CD4-positive, alpha-beta T cell treated with Interferon gamma for 1 hour (primary cell): Measurements from ENCODE around the gene FSTL4.
"Not testable (repeated sequence)": the region's sequence is repeated elsewhere in the genome, so short reads cannot be mapped to it uniquely, and the experiment has no call there.

ENCODE experiments used
- DNase-seq: peaks from one replicate; pipeline ENCODE4 v3.0.0-alpha.2; 2020

Gene FSTL4

DNA sequence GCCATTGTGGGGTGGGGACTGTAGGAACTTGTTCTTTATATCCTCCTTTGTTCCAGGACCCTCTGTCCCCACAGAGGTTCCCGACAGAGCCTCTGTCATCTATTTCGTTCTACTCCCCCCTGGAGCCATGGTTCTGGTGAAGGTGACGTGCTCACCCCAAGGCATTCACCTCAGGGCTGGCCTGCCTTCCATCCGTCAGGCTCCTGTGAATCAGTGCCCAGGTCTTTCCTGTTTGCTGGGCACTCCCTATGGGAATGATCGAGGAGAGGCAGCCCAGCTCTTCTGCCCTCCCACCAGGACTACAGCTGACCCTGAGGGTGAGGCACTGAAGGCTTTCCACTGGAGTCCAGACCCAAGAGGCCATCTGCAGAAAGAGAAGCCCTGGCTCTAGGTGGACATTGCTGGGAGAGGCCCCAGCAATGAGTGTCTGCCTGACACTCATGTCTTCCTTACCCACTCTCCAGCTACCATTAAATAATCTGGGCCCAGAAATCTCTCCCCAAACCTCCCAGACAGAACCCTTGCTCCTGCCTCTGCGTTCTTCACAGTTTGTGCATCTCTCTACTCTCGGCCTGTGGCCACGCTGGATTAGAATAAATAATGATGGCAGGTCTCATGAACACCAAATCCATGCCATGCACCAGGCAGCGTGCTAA is 214.2 kb downstream of the FSTL4 start:
- DNase-seq, result no peak

DNA sequence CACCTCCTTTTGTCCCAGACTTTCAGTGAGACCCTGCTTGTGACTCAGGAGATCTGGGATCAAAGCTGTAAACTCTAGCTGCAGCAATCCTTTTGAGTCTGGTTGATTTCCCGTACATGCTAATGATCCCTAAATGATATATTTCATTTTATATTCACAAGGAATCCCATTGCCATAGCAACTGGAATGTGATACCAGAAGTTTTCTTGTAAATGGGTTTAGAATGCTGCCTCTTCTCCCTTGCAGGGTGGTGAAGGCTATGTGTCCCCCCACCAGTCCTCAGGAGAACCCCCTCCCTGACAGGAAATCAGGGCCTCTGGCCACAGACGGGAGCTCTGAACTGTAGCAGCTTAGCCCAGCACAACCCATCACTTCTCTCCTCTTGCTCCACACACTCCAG is 215.0 kb downstream of the FSTL4 start:
- no peak for DNase-seq

DNA sequence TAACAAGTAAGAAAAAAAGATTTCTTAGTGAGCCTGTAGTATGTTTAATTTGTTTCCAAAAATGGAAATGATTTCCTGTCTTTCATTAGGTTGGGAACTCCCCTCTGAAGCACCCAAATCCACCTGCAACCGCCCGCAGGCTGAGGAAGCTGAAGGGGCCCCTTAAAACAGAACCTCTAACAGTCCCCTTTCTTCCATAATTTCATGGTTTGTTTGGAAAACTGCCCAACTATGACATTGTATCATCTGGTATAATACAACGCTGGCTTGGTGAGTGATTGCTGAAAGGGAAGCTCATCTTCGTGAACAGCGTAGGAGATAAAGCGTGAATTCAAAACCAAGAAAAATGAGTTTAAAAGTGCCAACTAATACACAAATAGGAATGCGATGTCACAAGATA is 215.5 kb downstream of the FSTL4 start:
- no peak for DNase-seq

DNA sequence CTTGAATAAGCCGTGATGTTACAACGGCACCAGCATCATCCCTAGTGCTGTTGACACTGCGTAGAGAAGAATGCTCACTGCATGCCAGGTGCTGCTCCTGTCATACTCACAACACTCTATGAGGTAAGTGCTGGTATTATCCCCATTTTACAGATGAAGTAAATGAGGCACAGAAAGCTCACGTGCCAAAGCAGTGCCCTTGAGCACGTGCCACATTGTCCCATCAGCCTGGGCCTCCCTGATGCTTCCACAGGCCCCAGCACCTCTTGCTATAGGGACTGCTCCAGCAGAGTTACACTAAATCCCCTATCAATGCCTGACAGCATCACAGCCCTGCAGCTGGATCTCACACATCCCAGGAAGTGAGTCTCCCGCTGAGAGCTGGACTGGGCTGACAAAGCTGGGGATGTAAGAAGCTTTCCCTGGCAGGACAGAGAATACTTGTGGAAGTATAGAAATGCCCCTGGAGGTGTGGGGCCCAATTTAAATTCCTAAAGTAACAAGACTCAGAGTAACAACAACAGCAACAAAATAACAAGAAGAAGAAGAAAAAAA is 216.1 kb downstream of the FSTL4 start:
- no peak for DNase-seq

DNA sequence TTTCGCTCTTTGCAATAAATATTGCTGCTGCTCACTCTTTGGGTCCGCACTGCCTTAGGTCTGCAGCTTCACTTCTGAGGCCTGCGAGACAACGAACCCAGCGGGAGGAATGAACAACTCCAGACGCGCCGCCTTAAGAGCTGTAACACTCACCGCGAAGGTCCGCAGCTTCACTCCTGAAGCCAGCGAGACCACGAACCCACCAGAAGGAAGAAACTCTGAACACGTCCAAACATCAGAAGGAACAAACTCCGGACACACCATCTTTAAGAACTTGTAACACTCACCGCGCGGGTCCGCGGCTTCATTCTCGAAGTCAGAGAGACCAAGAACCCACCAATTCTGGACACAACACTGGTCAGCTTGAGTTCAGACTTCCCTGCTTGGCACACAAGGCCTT is 217.1 kb downstream of the FSTL4 start:
- not testable (repeated sequence) for DNase-seq

DNA sequence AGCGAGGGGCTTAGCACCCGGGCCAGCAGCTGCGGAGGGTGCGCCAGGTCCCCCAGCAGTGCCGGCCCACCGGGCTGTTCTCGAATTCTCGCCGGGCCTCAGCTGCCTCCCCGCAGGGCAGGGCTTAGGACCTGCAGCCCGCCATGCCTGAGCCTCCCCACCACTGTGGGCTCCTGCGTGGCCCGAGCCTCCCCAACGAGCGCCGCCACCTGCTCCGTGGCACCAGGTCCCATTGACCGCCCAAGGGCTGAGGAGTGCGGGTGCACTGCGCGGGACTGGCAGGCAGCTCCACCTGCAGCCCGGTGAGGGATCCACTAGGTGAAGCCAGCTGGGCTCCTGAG is 217.9 kb downstream of the FSTL4 start:
- DNase-seq, result not testable (repeated sequence)

DNA sequence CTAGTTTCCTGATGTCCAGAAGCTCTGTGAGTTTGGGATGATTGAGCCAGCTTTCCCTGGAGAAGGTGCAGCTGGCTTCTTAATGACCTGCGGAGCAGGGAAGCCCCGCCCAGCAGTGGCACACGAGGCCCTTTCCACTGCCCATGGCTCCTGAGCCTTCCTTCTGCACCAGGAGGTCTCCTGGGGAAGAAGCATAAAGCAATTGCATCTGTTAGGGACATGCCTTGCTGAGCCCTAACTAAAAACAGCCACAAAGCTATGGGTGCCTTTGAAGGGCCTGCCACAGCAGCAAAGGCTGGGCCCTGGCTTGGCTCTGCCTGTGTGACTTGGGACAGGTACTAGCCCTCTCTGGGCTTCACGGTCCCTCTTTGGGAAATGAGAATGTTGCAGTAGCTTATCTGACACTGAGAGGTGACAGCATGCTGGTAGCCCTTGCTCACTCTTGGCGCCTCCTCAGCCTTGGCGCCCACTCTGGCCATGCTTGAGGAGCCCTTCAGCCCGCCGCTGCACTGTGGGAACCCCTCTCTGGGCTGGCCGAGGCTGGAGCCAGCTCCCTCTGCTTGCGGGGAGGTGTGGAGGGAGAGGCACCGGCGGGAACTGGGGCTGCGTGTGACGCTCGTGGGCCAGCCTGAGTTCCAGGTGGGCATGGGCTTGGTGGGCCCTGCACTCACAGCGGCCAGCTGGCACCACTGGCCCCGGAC is 218.4 kb downstream of the FSTL4 start:
- no peak for DNase-seq

DNA sequence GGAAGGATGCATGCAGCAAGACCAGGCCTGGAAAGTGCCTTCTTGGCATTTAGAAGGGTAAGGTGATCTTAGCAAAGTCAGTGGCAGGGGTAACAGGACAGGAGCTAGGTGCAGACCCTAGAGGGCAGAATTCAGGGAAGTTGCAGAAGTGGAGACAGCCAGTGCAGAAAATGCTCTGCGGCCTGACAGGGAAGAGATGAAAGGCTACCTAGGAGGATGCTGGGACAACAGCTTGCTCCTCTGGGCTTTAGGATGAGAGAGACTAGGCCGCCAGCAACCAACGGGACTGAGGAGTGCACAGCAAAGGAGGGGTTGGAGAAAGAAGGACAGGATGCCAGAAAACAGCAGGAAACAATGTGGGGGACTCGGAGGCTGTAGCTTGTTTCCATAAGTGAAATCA is 219.9 kb downstream of the FSTL4 start:
- no peak for DNase-seq

DNA sequence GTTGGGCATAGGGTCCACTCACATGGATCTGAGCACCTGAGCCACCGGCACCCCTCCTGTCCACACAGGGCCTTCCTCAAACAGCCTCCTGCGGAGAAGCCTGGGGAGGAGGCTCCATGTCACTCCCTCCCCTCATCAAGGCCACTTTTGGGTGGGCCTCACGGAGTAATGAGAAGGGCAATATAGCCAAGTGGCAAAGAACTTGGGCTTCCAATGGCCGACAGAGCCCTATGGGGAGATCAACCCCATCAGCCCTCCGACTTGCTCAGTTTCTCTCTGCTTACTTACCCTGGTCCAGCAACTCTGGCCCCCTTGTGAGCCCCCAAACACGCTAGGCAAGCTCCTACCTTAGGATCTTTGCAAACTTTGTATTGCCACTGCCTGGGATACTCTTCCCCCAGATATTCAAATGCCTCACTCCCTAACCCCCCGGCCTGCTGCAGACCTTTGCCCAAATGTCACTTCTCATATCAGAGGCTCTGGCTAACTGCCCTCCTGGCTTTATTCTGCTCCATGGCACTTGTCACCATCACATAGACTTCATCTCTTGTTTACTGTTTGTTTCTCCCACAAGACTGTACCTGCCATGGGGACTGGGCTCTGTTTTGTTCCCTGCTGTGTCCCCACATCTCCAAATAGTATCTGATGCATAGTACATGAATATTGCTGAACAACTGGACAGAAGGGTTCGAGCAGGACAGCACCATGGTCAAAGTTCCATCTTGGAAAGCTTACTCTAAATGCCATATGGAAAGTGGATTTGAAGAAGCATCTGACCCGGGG is 220.8 kb downstream of the FSTL4 start:
- DNase-seq, result no peak

DNA sequence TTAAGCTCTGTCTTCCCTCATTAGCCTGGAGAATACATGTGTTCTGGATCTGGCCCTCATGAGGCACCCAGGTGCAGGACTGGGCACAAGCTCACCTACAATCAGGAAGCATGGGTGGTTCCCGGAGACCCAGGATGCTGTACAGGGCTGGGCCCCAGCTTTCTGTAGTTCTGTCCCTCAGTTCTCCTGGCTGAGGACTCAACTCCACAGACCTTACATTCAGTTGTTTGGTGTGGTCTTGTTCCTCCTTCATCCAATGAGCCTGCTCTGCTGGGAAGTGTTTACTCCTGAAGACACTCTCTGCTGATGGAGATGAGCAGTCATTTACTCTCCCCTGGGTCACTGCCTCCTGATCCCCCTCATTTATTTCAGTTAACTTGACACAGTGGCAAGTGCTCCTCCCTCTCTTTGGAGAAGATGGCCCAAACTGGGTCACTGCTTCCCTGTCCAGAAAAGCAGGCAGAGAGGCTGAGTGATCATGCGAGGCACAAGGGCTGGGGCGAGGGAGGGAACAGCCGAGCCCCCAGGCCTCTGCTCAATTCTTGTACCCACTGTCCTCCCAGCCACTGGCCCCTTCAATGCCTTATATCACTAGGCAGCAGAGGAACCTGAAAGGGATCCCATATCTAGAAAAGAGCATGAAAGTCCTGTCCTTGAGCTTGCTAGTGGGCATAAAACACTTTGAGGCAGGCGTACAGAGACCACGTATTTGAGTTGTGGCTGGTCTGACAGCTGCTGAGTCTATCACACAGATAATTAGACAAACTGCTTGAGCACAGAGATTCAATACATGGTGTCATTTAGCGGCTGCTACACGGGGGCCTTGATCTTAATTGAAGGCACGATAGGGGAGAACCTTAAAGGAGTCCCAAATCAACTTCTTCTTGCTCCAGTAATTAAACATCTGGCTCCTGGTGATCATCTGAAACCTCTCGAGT is 221.7 kb downstream of the FSTL4 start:
- DNase-seq, result no peak

DNA sequence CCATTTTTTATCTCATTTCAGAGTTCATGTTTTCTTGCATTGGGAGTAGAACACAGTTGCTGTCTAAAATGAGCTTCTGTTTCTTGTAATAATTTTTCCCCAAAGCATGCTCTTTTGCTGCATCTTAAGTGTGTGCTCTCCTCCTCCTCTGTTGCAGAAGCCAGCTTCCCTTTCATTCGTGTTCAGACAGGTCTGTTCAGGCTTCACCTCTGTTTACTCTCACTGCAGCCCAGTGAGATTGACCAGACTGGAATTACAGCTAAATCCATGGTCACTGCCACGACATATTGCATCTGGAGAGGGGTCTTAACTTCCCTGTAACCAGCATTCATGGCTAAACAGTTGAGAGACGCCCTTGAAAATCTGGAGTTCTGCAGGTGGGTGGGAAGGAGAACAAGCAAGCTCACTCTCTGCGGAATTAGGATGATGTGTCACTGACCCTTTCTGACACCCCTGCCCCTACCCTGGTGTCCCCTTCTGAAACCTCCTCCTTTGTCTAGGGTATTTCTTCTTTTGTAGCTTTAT is 223.2 kb downstream of the FSTL4 start:
- DNase-seq, result no peak

DNA sequence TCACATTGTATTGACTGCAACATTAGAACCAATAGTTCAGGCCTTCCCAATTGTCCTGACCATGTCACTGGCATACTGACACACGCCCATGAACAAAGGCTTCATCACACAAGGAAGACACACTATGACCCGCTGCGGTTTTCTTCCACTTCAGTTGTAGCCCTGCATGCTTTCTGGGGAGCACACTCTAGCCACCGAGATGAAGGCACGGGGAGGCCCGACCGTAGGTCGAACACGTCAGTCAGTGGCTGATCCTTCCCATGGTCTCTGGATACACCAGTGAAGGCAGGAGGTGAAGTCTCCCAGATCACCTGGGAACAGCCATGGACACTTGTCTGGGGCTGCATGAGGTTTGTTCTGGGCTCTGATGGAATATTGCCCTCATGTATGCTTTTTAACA is 224.7 kb downstream of the FSTL4 start:
- DNase-seq, result no peak

DNA sequence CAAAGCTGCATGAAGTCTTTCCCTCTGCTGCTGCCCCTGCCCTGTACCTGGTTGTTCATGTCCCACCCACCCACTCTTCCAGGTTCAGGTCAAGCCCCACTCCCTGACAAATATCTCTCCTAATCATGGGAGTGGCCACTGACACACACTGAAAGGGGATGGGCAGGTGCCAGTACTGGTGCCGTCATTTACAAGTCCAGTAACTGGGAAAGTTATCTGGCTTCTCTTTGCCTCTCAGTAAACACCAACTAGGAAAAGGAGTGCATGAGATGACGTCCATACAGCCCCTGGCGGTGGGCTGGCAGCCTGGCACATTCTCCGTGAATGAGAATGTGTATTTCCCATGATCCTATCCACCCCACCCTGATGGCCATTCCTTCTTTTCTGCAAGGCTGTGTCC is 225.2 kb downstream of the FSTL4 start:
- no peak for DNase-seq

DNA sequence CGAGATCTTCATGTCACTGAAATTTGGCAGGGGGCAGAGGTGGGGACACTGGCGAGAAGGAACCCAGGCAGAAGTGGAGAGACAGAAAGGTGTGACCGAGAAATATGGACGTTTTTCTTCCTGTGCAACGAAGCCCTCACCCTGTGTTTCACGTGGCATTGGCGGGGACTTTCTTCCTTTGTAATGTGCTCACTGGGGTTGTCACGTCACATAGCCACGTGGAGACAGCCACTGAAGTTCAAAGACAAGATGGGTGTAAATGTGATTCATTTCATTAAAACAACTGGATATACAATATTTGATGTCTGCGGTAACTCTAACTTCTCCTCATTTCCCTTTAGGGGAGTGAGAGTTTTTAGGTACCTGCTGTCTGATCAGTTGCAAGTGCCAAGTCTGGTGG is 225.7 kb downstream of the FSTL4 start:
- no peak for DNase-seq

DNA sequence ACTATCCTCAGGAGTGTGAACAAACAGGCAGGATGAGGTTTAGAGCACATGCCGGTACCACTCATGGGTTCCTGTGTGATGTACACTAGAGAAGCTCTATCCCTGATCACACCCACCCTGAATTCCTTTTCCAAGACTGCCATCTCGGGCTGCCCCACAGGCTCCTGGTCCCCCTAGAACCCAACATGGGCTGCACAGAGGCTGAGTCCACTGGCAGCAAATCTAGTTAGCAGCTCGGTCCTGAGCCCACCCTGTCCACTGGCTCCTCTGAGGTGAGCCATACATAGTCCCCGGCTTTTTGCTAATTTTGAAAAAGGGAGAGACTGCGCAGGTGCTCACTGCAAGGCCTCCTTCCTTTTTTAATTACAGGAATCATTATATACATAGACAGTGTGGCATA is 227.0 kb downstream of the FSTL4 start:
- DNase-seq, result no peak

DNA sequence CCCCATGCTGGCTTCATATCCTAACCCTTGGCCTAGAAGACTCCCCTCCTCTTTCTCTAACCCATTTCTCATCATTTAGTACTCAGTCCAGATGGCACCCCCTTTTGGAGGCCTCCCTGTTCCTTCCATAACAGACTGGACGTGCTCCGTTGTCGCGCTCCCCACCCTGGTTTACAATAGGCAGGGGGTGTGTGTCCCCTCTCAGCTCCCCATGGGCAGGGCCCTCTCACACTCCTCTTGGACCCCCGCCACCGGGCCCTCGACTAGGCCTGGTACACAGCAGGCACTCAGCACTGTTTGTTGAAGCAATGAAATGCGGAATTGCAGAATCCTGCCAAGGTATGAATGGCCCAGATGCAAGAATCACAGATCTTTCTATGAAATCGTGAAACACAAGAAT is 227.4 kb downstream of the FSTL4 start:
- DNase-seq, result no peak

DNA sequence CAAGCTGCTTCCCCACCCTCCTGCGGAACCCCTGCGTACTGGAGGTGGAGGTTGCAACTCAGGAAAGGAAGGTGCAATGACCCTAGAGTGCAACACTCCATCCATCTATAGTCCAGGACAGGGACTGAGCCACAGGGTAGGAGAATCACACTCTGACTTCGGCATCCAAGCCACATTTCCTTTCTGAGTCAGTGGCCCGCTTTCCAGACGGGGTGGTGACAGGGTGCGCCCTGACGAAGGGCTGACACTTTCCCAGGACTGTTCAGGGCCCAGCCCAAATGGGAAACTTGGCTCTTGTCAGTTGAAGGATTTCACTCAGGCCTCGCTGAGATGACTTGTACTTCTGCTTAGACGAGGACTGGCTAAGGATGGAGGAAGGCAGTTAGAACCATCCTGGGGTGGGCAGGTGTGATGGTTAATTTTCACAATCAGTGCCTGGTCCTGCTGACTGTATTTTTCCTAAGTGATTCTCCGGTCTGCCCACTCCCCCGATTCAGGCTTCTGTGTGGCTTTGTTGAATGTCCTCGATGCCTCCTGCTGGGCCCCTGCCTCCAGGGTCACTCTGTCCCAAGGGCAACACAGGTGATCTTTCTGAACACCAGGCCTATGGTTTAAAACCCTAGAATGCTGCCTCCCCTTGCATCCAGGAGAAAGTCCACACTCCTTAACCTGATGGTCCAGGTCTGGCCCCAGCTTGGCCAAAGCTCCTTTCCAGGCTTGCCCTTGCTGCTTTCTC is 228.1 kb downstream of the FSTL4 start:
- no peak for DNase-seq

DNA sequence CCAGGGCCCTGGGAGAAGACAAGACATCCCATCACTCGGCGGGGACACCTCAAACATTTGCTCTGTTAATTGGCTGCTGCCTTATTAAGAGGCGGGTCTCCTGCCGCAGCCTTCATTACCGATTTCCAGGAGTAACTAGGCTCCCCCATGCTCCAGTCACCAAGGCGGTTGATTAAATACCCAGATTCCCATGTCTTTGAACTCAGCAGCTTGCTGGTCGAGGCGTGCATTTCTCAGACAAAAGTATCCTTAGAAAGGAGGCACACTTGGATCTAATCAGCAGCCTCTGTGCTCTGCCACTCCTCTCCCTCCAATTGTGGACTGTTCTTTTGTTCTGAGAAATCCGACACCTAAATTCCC is 228.8 kb downstream of the FSTL4 start:
- no peak for DNase-seq

DNA sequence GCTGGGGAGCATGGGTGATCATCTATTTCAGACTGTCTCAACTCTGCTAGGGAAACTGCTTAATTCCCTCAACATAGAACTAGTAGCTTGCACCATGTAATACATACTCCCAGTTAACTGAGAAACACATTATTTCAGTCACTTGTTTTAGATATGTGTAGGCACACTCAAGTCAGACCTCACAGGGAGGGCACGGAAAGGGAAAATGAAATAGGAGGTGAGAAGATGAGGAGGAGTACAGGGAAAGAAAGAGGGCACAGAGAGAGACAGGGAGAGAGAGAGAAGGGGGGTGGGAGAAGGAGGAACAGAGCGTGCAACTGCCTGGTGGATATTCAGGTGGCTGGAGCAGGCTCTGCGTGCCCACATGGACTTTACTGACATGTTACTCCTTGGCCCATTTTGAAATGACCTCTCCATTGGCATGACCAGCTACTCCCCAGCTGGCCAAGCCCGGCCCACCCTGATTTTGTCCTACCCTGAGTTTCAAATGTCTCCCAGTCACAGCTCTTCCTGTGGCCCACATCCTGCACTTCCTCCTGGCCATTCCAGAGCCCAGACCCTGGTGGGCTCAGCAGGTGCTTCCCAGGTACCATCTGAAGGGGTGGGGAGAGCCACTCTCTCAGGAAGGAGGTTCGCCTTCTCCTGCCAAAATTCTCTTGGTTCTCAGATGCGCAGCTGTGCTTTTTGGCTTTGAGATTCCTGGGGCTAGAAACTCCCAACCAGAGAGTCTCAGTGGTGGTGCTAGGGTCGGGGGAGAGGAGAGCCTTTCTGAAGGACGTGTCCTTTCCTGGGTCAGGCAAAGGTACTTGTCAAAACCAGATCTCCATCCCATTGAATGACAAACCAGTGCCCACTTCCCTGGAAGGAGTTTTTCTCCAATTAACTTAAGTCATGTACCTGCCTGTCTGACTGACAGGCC is 229.4 kb downstream of the FSTL4 start:
- DNase-seq, result no peak

DNA sequence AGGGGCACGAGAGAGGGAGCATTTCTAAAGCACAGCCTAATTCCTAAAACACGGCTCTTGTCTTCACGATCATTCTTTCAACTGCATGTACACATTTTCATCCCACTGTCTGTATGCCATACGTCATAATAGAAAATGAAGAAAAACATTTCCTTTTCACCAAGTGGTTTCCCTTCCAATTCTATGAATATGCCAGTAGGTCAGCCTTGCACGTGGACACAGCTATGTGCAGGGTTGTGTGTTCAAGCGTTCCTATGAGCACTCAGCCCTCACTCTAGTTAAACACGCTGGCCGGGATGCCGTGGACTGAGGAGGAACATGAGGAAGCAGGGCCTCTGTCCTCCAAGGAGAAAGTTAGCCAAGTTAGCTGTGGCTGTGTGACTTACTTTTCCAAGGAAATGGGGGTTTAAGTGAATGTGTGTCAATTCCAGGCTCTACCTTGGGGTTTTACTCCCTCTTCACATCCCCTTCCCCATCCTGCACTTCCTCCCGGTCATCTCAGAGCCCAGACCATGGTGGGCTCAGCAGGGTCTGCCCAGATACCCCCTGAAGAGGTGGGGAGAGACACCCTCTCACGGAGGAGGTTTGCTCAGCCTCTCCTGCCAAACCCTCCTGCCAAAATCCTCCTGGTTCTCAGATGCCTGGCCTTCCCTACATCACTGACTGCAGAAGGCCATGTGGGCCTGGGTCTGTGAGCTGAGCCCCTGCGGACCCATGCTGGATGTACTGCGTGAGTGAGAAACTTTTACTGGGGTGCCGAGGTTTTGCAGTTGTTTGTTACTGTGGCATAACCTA is 230.6 kb downstream of the FSTL4 start:
- no peak for DNase-seq
